Stimulated activated CD8-positive, alpha-beta memory T cell treated with anti-CD3 and anti-CD28 coated beads, Interleukin-15, amount 100 ng/mL, for 1 hour (primary cell): ENCODE results near the gene LMAN1L.

Source experiments
- DNase-seq: peaks from one replicate; pipeline ENCODE4 v3.0.0-alpha.2; 2020; ENCODE audit warnings: low read depth

Gene LMAN1L

DNA sequence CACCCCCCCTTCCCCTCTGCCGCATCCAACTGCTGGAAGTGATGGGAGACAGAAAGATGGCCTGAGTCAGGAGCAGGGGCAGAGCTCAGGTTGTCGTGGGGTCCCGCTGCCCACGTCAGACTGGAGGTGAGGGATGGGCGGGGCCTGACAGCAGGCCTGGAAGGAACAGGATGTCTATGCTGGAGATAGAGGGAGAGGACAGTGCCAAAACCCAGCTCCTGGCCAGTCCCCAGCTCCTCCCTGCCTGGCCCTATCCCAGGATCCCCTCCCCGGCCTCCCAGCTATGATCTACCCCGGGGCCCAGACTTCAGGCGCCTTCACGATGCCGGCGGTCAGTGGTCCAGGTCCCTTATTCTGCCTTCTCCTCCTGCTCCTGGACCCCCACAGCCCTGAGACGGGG, at the start of gene LMAN1L:
Gene LMAN1L (plus strand): TSS at position 303 of the 400 bp plus-strand sequence. CDS start 20 bp downstream, at position 323.
- DNase-seq, result no peak

DNA sequence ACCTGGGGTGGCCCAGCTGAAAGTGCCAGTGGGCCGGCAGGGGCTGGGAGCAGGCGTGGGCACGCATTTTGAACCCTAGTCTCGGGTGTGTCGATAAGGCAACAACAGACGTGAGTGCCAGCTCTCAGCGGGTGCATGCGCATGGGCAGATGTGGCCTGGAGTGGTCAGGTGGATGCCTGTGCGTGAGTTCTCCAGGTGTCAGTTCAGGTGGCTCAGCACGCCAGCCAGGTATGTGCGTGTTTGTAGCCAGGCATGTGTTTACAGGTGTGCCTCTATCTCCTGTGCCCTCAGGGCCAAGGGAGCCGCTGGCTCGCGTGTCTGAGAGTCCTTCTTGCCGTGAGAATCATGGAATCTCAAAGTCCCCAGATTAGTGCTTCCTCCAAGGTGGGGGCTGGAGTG, 49.2 kb upstream of the LMAN1L start:
- no peak for DNase-seq

DNA sequence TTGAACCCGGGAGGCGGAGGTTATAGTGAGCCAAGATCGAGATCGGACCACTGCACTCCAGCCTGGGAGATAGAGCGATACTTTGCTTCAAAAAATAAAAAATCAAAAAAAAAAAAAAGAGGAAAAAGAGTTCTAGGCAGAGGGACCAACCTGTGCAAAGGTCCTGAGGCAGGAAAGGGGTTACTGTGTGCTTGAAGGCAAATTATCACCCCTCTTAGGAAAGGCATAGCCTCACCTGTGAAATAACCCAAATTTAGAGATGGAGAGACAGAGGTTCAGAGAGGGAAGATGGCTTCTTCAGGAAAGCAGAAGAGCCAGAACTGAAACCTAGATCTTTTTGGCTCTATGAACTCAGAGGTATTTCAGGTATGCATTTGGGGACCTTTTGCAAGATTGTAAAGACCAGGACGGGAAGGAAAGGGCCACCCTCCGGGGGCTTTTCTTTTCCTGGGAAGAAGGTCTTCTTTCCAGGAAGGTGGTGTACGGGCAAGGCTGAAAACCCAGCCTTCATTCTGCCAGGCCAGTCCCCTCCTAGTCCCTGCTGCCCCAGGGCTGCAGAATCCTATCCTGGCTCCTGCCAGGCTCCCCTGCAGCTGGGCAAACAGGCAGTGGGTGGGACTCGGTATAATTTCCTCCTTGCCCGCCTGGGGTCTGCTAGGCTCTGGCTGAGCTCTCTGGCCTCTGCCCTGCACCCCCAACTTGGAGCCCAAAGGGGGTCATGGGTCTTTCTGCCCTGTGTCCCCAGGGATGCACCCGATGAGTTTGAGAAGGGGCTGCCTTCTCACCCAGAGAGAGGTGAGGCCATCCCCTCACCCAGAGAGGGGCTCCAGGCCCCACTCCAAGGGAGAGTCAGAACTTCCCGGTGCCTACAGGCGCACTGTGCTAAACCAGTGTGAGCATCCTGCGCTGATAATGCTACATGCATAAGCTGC, 45.2 kb upstream of the LMAN1L start:
- no peak for DNase-seq

DNA sequence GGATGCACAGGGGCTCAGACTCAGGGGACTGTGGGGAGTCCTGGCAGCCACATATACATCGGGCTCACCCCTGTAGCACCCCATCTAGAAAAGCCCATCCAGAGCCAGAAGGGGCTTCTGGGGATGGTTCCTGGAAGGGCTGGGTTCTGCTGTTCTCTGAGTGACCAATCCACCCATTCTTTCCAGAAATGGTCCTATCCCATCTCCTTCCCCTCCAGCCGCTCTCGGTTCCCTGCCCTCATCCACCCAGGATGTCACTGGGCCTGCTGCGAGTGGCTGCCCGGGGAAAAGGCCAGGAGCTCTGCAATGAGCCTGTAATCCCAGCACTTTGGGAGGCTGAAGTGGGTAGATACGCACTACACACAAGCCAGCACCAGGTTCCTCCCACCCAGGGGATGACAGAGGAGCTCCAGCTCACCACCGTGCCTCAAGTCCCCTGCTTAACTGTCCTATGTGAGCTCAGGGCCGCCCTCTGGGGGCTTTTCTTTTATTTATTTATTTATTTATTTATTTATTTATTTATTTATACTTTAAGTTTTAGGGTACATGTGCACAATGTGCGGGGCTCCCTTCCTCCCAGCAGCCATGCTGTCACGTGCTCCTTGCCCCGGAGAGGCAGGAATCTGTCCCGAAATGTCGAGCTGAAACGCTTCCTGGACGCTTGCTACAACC, 44.4 kb upstream of the LMAN1L start:
- DNase-seq, result no peak

DNA sequence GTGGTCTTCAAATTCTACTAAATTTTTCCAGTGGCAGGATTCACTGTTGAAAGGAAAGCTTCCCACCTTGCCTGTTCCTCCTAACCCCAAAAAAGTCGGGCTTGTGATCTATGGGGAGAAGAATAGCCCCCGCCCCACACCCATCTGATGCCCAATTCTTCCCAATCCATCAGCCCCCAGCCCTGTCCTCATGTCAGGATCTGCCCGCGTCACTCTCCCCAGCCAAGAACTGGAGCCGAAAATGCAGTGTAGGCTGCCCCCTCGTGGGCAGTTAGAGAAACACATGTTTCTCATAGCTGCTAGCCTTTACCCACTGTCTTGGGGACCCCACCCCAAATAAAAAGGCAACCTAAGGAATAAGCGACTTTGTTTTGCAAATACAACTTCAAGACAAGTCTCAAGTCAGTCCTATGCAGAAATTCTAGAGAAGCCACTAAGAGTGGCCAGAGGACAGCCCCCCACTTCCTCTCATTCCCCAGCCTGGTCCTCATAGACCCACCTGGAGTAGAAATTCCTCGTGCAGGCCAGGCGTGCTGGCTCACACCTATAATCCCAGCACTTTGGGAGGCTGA, 43.8 kb upstream of the LMAN1L start:
- DNase-seq, result no peak

DNA sequence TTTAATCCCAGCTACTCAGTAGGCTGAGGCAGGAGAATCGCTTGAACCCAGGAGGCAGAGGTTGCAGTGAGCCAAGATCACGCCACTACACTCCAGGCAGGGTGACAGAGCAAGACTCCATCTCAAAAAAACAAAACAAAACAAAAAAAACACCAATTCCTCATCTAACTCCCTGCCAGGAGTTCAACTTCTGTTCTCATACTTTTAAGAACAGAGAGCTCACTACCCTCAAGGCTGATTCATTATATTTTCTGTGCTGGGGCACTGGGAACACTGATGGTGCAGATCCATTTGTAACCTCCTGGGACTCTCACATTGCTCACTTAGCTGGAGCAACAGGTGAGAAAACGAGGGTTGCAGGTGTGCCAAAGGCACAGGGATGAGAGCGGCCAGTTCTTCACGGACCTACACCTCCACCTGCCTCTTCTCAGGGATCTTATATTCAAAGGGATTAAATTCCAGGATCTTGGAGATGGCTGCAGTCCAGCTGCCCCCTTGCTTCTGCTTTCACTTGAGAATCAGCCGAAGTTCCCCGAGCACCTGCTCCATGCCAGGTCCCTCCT, 43.1 kb upstream of the LMAN1L start:
- DNase-seq, result no peak

DNA sequence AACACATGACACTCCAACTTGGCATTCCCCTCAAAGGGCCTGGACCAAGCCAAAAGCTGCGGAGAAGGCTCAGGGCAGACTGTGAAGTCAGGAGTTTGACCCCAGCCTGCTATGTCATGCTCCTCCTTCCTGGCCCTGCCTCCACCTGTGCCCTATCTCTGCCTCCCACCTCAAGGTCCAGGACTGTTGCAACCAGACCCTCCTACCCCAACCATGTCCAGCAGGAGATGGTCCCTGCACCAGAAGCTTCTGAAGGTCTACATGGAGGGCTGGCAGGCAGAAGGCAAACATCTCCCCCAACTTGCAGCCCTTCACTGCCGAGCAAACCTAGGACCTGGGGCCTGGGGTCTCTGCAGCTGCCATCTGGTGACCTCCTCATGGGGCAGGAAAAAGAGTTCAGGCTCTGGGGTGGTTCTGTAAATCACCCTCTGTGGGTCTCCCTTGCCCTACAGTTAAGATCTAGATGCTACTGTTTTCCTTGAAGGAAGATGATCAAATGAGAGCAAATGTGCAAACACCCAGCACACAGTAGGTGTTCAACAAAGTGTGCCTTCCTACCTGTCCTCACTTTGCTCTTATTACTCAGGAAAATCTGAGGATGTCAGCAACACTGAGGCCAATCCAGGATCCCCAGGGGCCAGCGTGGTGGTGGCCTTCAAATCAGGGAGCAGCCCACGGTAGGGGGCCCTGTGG, 42.3 kb upstream of the LMAN1L start:
- no peak for DNase-seq

DNA sequence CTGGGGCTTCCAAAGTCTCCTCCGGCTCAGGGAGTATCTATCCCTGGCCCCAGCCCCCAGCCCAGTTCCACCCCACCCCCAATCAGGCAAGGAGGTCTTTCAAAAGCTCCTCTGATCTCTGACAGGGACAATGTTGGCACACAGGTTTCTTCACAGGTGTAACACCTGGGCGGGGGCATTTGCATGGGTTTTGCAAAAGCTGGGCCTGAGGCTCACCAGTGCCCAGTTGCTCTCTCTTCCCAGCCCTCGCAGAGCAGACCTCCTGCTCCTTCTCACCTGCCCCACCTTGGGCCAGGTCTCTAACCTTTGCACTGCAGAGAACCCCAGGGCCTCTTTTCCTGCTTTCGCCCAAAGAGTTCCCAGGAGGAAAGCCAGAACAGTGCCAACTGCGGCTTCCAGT, 39.3 kb upstream of the LMAN1L start:
- DNase-seq, result no peak

DNA sequence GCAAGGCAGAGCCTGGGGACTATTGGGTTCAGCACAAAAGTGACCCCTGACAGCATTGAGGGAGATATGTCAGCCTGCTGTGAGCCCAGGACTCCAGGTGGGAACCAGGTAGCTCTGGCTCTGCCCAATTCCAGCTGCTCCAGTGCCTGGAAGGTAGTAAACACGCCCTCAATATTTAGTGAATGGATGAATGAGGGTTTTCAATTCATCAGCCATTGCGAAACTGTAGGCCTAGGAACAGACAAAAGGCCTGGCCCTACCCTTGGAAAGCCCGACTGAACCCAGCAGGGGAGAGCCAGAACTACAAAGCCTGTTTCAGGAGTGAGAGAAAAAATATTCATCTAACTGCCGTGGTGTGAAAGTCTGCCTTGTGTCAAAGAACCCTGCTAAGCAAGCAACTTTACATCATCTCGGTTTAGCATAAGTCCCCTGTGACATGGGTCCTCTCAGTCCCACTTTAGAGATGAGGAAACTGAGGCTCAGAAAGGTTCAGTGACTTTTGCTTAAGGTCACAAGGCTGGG, 38.8 kb upstream of the LMAN1L start:
- DNase-seq, result no peak

DNA sequence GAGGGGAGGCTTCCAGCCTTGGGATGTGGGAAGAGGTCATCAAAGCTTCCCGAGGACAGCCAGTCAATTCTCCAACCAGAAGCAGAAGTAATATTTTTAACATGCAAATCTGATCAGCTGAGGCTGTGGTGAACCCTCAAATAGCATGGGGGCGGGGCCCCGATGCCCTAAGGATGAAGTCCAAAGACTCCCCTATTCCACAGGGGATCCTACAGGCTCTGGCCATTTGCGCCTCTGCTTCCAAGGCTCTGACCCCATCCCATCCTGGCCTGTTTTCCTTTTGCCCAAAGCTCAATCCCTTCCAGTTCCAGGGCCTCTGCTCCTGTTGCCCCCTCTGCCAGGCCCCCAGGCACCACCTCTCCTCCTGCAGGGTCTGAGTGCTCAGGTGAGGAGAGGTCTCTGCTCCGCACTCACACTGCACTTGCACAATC, 37.5 kb upstream of the LMAN1L start:
- DNase-seq, result no peak

DNA sequence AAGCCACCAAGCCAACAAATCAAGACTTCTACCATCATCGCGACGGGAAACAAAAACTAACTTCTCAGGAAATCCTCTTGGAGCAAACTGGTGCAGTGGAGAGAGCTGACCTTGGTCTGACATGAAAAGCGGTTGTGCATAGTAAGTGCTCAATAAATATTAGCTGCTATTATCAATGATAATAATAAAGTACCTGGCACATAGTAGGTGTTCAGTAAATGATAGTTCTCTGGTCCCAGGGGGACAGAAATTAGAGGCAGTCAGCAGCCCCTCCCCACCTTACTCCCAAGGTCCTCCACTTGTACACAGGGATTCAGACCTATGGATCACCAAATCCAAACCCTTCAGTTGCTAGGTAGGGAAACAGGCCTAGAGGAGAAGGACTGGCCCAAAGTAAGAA, 36.7 kb upstream of the LMAN1L start:
- DNase-seq, result no peak

DNA sequence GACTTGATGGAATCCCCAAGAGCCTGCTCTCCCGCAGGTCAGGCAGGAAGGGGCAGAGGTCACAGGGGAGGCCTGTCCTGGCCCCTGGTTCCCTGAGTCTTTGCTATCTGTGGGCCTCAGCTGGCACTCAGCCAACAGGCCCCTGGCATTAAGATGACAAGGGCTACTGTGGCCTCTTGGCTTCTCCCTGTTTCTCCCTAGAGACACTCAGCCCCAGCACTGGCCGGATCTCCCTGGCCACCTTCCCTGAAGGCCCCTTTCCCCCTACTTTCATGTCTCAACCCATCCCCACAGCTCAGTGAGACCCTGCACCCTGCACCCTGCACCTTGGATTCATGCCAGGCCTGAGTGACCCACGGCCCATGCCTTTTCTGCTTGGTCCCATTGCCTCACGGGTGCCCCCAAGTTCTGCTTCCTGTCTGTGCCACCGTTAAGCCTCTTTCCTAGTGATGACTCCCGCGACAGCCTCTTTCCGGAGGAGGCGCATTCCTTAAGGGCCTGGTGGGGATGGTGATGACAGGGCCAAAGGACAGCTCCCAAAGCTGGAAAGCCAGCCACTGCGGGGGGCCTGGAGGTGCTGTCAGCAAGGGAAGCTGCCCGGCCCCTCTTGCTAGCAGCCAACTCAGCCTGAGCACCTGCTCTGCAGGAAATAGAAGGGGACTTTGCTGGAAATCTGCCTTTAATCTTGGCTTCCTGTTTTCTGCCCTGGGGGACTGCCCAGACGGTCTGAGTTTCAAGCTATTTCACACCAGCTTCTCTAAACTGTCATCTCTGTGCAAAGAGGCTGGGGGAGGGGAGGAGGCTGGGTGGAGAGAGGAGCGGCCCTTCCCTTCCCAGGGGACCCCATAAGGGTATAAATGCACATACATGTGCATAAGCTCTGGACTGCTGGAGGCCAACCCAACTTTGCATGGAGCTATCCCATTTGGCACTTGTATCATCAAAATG, 35.5 kb upstream of the LMAN1L start:
- no peak for DNase-seq

DNA sequence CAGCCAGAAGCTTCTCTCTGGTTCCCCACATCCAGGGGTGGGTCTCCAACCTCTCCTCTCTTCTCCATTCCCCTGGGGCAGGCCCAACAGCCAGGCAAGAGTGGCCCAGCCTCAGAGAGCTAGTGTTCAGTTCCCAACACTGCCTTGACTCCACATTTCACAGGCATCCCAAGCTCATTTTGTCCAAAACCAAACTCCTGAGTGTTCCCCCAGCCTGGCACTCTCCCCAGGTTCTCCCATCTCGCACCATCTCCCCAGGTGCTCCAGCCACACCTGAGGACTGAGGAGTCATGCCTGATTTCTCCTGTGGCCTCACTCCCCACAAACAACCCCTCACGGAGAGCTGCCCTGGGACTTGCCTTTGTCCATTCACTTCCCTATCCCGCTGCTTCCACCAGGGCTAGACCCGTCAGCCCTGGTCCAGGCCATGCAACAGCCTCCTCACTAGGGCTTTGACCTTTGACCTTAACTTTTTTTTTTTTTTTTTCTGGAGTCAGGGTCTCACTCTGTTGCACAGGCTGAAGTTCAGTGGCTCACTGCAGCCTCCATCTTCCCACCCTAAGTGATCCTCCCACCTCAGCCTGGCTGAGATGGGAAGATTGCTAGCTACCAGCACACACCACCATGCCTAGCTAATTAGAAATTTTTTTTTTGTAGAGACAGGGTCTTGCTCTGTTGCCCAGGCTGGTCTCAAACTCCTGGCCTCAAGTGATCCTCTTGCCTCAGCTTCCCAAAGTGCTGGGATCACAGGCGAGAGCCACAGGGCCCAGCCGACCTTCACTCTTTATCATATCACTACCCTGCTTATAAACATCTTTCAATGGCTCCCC, 34.7 kb upstream of the LMAN1L start:
- no peak for DNase-seq

DNA sequence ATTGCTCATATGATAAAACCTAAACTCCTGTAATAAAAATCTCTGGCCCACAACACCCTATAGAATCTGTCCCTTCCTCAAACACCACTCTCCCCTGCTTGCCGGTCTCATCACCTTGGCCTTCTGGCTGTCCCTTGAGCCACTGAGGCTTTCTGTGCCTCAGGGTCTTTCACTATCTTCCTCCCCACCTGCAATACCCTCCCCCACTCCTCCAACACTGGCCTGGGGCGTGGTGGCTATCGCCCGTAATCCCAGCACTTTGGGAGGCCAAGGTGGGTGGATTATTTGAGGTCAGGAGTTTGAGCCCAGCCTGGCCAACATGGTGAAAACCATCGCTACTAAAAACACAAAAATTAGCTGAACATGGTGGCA, 34.0 kb upstream of the LMAN1L start:
- DNase-seq, result no peak

DNA sequence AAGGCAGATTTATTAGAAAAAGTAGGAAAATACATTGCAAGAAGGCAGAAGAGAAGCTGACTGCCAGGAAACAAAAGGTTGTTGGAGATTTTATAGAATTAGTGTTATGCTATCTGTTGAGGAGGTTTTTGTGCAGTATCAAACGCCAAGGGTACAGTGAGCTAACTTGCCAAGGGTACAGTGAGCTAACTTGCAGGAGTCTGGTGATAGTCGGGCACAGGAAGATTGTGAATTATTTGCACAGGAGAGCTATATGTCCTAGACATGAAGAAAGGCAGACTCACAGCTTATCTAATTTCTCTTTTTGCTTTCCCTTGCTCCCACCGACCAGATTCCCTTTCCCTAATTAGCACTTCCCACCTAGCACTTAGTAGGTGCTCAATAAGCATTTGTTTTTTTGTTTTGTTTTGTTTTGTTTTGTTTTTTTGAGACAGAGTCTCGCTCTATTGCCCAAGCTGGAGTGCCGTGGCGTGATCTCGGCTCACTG, 33.4 kb upstream of the LMAN1L start:
- no peak for DNase-seq

DNA sequence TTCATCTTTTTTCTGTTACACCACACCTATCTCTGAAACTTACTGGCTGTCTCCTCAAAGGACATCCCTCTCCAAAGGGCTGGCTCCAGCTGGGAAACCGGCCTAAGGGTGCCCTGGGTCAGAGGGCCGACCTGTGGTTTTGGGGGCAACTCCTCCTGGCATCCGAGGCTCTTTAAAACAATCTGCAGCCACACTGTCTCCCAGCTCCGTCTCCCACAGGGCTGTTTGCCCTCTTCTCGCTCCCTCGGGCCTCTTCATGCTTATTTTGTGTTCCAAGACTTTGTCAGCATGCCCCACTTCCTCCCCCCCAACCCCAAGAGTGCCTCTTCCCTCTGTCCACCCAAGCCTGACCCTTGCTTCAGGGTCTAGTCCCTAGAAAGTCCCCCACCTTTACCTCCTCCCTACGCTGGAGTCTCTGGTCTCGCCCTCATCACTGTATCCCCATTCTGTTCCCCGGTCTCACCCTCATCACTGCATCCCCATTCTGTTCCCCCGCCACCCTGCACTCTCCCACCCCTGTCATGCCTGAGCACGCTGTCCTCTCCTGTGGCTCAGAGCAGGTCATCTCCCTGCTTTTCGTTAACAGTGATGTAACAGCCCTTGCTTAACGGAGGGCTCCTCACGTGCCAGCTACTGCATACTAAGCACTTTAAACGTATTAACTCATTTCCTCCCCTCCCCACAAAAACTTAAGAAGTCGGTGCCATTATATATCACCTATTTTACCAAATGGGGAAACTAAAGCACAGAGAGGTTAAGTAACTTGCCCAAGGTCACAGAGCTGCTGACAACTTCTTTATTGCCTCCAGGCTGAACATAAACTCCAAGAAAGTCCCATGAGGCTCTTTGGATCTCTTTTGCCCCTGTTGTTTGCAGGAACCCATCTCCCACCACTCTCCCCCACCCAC, 31.9 kb upstream of the LMAN1L start:
- no peak for DNase-seq

DNA sequence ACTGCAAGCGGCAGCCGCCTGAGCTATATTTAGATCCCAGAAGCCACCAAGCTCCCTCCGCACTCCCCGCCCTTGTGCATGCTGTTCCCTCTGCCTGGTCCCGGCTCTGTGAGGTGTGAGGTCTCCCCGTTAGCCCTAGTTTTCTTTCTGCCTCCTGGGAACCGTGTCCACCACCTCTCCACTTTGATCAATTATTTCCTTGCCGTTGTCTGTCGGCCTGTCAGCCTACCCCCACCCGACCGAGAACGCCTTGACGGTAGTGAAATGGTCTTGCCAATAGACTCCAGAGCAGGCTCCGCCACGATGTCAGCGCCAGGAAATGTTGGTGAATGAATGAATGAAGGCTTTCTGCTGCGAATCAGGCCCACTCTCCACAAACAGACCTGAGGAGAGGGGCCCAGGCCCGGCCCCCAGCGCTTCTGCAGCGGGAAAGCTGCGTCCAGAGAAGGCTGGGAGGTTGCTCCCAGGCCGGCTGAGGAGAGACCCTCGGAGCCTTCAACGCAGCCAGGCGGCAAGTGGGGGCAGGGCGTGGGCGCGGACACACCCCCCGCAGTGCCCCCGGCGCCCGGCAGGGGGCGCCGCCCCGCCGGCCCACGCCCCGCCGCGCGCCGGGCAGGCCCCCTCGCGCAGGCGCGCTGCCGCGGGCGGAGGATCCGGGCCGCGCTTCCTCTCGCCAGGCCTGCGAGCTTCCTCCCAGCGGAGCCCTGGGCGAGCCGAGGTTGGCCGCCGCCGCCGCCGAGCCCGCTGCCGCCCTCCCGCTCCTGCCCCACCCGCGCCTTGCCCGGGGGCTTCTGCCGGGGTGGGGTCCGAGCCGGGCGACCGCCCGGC, 31.0 kb upstream of the LMAN1L start, which contains the start of gene CSK:
Gene CSK (plus strand): TSS at position 650 of the 828 bp plus-strand sequence. CDS start 16,218 bp downstream, outside the sequence.
- DNase-seq, result no peak
